ENCODE results near the gene OGA.

The OGA gene

DNA sequence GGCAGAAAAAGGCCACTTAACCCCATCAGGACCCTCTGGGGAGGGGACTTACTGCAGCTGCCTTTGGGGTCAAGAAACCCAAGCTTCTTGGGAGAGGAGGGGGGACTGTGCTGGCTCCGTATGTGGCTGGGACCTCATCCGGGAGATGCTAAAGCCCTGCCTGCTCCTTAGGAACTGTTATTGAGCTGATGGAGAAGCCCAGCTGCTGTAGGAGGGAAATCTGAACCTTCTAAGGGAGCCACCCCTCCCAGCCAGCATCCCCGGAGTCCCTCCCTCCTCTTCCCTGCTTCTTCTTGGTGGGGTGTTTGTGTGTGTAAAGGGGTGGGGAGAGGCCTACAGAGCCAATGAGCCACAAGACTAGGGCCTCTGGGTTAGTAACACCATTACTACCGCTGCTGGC is 17.1 kb upstream of the OGA start:
- DNase-seq (ENCODE audit: low spot score) = no peak

DNA sequence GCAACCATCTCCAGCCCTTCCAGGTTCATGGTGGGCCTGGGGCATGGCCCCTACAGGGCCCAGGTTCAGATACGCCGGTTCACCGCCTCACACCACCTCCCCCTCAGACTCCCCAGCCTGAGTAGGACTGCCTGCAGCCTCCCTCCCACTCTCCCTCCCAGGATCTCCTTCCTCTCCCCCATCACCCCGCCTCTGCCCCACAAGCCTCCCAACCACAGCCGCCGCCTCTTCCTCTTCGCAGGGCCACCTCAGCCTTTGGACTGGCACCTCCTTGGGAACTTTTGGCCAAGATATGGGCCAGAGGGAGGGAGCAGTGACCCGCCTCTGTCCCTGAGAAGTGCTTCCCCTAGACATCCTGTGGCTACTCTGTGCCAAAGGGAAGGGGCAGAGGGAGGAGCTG is 16.1 kb upstream of the OGA start:
- no peak for DNase-seq (ENCODE audit: low spot score)

DNA sequence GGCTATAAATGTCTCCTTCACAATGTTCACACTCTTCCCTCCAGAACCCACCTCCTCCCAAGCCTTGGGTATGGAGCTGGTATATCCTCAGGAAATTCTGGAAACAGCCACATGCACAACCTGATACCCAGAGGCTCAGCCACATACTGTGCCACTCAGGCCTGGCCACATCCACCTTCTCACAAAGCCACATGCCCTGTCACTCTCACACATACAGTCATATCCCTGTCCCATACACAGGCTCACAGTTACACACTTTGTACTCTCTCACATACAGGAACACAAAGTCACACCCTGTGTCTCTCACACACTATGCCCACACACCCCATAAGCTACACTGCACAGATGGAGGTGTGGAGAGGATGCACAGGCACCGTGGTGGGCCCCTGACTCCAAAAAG is 15.2 kb upstream of the OGA start:
- no peak for DNase-seq (ENCODE audit: low spot score)

DNA sequence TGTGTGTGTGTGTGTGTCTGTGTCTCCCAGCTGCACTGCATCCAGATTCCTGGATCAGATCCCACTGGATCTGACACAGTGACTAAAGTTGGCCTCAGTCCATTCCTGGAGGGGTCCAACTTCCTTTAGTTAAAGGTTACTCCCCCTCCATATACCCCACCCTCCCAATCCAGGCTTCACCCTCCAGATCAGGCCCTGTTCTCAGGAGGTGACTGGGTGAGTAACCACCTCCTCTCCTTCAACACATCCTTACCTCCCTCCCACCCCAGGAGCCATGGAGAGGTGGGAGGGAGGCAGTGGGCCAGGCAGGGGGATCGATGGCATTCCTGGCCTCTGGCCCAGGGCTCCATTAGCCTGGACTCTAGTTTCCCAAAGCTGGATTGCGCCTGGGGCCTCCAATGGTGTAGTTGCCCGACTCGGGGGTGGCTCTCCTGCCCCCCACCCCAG is 14.1 kb upstream of the OGA start:
- DNase-seq (ENCODE audit: low spot score) = no peak

DNA sequence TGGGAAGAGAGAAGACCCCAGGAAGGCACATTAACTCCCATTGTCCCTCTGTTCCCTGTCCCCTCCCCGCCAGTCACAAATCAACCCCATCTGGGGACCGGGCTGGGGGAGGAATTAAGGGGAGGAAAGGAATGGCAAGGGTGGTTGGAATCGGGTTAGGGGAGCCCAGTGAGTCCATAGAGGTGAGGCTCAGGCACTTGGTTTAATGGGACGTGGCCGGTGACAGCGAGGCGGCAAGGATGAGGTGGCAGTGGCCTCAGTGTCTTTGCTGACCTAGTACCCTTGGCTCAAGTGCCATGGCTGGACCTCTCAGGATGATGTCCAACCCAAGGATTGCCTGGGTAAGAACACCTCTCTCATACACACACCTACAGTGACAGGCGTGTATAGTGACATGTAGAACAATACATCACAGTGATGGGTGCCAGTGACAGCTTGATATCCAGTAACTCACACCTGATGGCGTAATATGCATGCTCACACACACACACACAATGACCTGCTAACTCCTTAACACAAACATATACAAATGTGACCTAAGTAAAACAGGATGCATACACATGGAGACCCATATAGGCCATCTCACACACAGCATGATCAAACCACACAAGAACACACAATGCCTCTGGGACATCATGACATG is 13.0 kb upstream of the OGA start:
- peak; percentile 36 for DNase-seq (ENCODE audit: low spot score)

DNA sequence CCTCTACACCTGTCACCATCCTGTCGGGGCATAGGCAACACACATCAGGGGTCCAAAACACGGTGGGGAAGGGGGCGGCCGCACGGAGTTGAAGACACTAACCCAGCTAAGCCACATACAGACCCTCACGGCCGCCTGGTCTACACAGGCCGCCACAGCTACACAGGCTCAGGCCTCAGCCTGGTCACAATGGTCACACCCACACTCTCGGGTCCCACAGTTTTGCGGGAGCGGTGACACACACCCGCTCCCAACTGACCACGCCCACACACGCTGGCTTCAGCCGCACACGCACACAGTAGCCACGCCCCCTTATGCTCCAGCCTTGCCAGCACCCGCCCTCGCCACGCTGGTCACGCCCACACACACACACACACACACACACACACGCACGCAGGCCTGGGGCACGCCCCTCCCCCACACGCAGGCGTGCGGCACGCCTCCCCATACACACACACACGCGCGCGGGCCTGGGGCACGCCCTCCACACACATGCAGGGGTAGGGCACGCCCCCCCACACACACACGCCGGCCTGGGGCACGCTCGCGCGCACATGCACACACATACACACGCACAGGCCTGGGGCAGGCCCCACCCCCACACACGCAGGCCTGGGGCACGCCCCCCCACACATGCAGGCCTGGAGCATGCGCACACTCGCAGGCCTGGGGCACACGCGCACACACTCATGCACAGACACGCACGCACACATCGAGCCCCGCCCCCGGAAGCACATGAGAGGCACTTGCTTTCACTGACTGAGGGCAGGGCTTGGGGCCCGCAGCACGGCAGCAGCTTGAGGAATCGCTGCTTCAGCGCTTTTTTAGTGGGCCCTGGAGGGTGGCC is 12.3 kb upstream of the OGA start:
- DNase-seq (ENCODE audit: low spot score) = peak; percentile 90

DNA sequence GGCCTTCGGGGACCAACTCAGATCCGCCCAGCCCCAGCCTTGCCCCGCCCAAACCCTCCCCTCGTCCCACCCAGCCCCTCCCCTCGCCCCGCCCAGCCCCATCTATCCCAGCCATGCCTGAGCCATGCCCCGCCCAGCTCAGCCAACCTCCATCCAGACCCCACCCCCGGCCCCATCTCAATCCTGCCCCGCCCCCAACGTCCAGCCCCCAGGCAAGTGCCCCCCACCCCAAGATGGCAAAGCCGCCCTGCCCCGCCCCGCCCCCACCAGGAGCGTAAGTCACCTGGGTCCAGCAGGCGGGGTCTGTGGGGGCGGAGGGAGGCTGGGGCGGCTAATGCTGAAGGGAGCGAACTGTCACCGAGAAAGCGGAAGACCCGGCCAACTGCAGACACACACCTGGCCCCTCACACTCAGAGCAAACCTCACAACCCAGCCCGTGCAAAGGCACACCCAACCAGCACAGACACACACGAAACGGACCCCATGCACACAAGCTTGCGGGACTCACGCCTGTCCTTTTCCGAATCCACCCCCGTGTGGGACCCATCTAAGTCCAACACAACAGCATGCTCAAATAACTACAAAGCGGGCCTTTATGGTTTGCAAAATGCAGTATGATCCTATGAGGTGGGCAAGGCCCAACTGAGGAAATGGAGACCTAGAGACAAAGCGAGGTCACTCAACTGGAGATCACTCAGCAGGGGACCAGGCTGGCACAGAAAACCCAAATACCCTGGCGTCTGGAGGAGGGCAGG is 11.5 kb upstream of the OGA start:
- DNase-seq (ENCODE audit: low spot score) = peak; percentile 83

DNA sequence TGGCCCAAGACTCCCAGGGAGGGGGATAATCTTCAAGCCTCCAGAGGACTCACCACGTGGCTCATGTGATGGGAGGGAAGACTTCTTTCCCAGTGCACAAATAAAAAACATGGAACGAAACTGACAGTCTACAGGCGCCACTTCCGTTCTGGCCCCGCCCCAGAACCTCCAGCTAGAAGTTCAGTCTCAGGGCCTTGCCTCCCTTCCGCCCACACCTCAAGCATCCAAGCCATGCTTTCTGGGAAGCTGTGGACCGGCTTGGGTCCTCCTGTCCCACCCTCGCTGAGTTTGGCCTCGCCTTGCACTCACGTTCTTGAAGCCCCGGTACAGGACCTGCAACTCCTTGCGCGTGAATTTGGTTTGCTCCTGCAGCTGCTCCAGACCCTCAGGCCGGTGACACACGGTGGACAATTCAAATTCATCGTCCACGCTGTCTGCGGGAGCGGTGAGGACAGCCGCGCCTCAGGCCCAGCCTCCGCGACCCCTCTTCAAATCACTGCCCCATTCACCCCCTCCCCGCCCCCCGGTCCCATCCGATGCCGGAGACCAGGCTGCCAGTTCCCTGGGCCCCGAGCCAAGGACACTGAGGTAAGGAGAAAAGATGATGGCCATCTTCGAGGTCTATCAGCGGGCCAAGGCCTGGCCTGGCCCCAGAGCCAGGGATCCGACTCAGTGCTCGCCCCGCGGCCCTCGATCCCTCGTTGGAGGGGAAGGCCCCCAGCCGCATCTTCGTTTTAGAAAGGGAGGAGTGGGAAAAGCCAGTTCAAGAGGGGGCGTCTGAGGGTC is 10.7 kb upstream of the OGA start:
- no peak for DNase-seq (ENCODE audit: low spot score)

DNA sequence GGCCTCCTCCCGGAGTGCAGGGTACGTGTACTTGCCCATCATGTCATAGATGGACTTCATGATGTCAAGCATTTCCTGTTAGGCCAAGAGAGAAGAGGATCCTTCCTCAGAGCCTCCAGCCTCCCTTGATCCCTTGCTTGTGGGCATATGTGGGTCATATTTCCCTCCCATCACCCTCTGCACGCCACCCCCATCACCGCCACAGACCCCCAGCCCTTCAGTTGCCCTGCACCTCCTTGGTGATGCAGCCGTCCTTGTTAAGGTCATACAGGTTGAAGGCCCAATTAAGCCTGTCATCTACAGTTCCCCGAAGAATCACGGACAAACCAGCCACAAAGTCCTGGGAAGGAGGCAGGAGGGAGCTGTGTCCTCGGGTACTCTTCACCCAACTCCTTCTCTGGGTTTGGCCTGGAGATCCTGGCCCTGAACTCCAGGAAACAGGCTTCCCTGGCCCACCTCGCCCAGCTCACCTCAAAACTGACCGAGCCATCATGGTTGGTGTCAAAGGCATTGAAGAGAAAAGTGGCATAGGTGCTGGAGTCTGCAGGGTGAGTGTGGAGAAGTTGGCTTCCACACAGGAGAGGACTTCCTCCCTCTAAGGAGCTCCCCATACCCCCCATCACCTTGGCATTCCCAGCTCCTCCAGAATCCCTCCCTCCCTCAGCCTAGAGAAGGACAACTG is 9.8 kb upstream of the OGA start:
- no peak for DNase-seq (ENCODE audit: low spot score)

DNA sequence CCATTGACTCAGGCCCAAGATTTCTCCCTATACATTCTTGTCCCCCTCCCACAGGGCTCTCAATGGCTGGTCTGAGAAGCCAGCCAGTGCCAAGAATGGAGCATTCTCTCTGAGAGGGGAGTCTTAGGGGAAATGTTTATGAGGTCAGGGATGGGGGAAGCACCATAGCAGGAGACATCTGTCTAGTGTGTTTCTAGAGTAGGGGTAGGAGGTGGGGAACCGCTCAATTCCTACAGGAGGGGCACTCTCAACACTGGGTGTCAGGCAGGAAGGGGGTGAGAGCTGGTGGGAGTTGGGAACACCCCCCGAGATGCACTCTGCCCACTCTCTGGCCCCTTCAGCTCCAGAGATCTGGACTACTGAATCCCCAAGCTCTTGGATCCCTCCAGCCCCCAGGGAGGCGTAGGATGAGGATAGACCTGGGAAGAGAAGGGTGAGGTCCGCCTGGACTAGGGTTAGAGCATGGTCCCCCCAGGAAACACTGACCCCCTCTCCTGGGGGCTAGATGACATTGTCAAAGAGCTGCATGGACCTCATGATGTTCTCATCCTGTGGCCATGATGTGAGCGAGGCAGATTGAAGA is 8.7 kb upstream of the OGA start:
- no peak for DNase-seq (ENCODE audit: low spot score)

DNA sequence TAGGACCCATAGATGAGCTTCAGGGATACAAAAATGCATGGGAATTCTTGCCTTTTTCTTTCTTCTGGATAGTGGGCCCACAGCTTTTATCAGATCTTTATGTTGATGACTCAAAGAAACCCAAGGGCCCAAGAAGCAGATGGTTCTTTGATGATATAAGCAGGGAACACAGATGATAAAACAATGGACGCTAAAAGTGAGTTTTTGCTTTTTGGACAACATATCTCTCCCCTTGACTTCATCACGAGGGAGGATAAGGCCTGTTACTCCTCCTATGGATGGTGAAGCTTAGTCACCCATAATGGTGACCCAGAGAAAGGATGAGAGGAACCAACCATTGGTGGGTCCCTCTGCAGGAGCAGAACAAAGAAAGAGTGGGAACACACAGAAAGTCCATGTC is 6.5 kb upstream of the OGA start:
- DNase-seq (ENCODE audit: low spot score) = no peak

DNA sequence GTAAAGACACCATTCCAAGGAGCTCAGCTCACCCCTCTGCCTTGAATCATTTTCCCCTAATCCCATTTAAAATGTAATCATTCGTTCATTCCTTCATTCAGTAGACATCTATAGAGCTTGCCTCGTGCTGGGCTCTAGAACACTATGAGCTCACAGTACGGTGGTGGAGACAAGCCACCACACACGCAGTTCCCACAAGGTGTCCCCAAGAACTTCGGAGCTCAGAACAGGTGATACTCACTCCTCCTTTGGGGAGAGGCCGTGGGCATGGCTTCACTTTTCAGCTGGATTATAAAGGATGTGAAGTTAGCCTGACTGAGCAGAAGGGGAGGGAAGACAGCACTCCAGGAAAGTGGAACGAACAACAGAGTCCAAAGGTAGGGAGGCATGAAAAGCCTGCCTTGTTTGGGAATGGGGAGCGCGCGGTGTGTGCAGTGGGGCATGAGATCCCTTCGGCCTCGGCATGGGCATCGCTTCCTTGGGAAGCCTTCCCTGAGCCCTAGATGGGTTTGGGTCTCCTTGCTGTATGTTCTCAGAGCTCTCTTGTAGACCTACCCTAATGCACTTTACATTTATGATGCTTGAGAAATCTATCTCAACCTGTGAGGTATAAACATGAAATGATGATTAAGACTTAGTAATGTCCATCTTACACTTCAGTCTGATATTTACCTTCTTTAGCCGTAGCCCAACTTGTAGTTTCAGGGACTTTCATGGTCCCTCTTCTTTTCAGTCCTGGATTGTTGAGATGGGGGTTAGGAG is 809 bp upstream of the OGA start:
- no peak for DNase-seq (ENCODE audit: low spot score)

DNA sequence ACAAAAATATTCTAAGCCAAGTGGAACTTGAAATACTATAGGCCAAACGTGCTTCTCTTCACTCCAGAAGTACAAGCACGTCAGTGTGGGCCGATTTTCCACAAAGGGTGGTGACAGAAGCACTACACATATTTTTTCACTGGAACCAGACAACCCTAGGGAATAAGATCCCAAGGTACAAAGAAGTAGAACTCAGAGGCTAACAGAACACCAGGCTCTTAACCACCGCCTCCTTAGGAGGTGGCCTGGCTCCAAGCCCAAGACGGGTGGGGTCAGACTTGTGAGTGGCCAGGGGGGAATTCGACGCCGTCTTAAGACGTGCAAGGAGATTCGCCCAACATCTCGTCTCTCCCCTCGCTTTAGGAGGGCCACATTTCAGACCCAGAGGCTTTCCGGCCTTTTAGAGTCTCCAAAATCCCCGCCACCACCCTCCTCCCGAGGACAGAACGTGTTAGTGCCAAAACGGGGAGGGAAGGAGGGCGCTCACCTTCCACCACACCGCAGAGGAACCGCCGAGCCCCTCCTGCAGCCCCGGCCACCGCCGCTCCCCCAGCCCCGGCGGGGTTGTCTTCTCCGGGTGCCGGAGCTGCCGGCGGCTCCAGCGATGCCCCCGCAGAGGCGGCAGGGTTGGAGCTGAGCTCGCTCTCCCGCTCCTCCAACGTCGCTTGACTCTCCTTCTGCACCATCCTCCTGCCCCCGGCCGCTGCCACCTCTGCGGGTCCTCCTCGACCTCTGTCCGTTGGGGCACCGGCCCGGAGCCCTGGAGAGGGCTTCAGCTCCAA is 716 bp downstream of the OGA start:
- DNase-seq (ENCODE audit: low spot score) = peak; percentile 60

DNA sequence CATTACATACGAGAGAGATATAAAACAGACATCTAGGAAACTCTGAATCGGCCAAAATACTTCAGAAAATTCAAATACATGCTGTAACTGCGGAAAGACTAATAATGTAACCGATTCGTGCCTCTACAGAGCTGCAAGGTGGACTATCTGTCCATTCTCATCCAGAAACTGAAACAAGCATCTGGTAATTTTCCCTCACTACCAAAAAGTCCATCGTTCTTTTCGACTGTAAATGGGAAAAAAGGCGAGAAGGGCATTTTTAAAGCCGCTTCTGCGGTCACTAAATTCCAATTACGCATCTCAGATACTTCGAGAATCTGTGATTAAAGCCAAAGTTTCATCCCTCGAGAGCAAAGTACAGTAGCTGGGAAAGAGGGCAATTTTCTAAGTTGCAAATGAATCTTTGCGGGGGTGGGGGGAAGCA is 1.3 kb downstream of the OGA start:
- DNase-seq (ENCODE audit: low spot score) = no peak

DNA sequence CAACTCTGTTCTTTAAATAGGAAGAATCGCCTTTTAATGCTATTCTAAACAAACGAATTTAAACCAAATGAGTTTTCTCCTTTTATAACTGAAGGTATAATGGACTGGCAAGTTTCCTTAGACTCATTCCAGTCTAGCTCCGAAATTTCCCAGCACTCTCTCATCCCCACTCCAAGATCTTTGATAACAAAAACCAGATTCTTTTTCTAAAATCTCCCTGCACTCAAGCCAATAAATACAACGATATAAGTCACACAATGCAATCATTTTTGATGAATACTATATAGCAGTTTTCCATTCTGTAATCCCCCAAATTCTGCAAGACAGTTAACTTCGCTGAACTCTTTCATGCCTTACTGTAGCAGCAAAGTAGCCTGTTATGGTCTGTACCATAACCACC is 1.9 kb downstream of the OGA start:
- no peak for DNase-seq (ENCODE audit: low spot score)

DNA sequence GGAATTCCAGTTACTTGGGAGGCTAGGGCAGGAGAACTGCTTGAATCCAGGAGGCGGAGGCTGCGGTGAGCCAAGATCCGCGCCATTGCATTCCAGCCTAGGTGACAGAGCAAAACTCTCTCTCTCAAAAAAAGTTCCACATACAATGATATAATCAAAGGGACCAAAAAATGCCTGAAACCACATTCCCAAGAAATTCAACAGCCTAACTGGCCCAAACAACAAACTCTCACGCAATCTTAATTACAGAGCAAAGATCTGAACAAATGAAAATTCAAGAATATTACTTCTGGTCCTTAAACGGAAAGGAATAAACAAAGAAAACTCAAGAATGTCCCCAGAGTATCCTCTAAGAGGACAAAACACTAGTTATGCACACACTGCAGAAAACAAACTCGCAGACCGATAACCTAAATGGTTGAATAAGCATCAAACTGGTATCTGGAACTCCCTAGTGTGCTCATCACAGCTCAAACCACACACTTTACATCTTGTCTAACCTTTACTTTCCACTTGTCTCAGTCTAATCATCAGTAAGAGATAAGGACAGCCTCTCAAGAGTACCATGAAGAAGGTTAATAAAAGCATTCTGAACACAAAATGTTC is 3.7 kb downstream of the OGA start:
- DNase-seq (ENCODE audit: low spot score) = no peak

DNA sequence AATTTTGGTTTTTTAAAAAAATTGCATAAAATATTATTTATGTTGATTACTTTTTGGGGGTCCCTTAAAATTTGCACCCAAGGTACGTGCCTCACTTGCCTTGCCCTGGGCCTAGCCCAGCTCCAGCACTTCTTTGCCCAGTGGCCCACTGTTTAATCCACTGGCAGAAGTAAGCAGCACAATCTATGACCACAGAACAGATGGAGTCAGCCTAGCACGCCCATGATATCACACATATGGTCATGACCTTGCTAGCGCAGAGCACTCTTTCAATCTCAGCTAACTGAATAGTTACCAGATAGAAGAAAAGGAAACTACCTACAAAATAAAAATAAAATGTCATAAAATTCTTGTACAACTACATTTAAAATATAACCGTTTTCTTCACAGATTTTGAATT is 5.6 kb downstream of the OGA start:
- no peak for DNase-seq (ENCODE audit: low spot score)

DNA sequence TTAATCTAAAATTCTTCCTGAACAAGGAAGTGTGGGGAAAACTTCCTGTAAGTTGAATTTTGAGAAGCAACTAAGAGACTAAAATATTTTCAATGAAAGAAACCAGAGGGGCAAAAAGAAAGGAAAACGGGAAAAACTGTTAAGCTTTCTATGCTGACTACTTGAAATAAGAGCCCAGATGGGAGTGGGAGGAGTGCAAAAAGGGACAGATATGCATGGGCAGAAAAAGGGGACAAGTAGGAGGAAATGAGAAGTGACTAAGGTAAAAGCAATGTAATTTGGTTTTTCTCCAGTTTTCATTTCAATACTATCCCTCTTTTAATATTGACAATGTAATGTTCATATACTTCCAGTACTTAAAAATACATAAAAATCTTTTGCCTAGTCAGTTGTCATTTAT is 11.1 kb downstream of the OGA start:
- no peak for DNase-seq (ENCODE audit: low spot score)

DNA sequence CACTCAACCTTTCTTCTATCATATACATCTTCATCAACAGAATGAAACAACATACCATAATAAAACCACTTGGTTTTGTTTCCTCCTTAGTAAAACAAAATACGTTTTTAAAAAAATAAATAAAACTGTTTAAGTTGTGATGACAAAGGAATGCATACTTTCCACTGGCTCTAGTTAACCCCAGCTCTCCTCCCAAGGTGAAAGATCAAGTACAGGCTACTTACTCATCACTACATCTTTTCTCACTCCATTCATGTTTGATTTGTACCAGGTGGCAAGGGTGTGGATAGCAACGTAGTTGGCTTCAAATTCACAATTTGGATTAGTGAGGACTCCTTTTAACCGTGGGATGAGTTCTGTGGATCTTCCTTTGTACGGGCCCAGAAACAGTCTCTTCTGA is 14.7 kb downstream of the OGA start:
- no peak for DNase-seq (ENCODE audit: low spot score)
